22Rv1 (cell line): Measurements from ENCODE around the gene DNAH10.

Source experiments
- H3K27ac ChIP-seq: fragments of 450-650 bp; 2 replicates; pipeline ENCODE4 v1.5.1; 2017
- CTCF ChIP-seq: fragments of 450-650 bp; IDR thresholded peaks from 2 replicates; pipeline ENCODE4 v1.5.1; 2017; ENCODE audit warnings: mild to moderate bottlenecking
- ZFX ChIP-seq: fragments of 450-650 bp; IDR thresholded peaks from 2 replicates; pipeline ENCODE4 v1.6.1; 2017; ENCODE audit warnings: antibody characterized with exemption, borderline replicate concordance

The DNAH10 gene

GRCh38 chr12:123895451-123895850 lies 133.3 kb downstream of the DNAH10 start:
- TF ChIP-seq CTCF (no peak), ZFX (no peak)

GRCh38 chr12:123896767-123897166 lies 134.7 kb downstream of the DNAH10 start:
- H3K27ac ChIP-seq, result no peak overlapping the region
- TF ChIP-seq CTCF (no peak), ZFX (no peak)

More at GRCh38 chr12:123895451-123895850, 133.3 kb downstream of the DNAH10 start:
- H3K27ac ChIP-seq, result no peak overlapping the region

GRCh38 chr12:123897221-123897620 lies 135.1 kb downstream of the DNAH10 start:
- H3K27ac ChIP-seq, result no peak overlapping the region
- TF ChIP-seq CTCF (no peak), ZFX (no peak)

- no peak for TF ChIP-seq CTCF
- TF ChIP-seq ZFX, result no peak
- no peak overlapping the region for H3K27ac ChIP-seq
These were observed 136.6 kb downstream of the DNAH10 start for GRCh38 chr12:123898673-123899072.

- TF ChIP-seq ZFX (no peak), CTCF (no peak)
- no peak overlapping the region for H3K27ac ChIP-seq
These were observed 137.3 kb downstream of the DNAH10 start for GRCh38 chr12:123899368-123899767.

- no peak overlapping the region for H3K27ac ChIP-seq
- TF ChIP-seq ZFX (no peak), CTCF (no peak)
These were observed 138.8 kb downstream of the DNAH10 start for GRCh38 chr12:123900871-123901376.

- TF ChIP-seq ZFX (no peak), CTCF (no peak)
- no peak overlapping the region for H3K27ac ChIP-seq
These were observed 140.7 kb downstream of the DNAH10 start for GRCh38 chr12:123902821-123903220.
